ENCODE results near the gene NAALADL2. TPM values are rescaled to one million over a fixed set of nuclear protein-coding genes. Genes with fewer than 3 reads are reported as not detected.
A peak's percentile ranks its signal among the peaks of the same experiment; 100 is the strongest.
"Not testable (repeated sequence)": the region's sequence is repeated elsewhere in the genome, so short reads cannot be mapped to it uniquely, and the experiment has no call there.

The NAALADL2 gene
- total and polyA plus RNA-seq, 2 of the 4 experiments (the other 2 are of a cell fraction): 3.8 to 19.2 TPM

DNA sequence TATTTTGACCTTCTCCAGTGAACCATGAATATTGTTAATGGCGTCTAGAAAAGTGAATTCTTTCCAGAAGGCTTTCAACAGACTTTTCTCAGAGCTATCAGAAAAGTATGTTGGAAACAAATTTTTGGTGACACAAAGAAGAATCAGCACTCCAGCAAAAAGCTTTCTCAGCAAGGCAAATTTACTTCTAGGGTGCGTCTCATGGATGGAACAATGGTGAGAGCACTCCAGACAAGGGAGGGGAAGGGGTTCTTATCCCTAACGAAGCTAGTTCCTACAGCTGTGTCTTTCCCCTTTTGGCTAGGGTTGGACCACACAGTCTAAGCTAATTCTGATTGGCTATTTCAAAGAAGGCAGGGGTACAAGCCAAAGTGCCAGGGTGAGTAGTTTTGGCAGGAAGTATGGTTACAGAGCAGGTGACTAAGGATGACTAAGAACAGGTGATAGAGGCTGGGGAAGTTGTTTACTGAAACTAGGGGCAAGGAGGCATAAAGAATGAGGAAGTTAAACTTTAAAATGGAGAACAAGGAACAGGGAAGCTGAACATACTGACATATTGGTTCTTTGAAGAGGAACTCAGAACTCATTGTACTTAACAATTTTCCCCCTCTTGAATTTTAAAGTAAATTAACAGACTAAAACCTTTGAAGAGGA, 959.8 kb downstream of the NAALADL2 start:
- H3K4me3 ChIP-seq (ENCODE audit: insufficient read depth, low read depth, low read length): no peak overlapping the region
- no peak overlapping the region for H3K9ac ChIP-seq (ENCODE audit: low read depth, low read length)
- ChIA-PET CTCF (no interaction called here), POLR2A (ENCODE audit: unreplicated experiment) (no interaction called here)
- dilution Hi-C loops (cut with HindIII; ENCODE audit: low sequenced_read_pairs, unreplicated experiment) (no loop called here), in situ Hi-C loops (cut with MboI; ENCODE audit: low sequenced_read_pairs) (no loop called here), intact Hi-C loops (cut with micrococcal nuclease) (no loop called here)
- no peak overlapping the region for H2BK20ac ChIP-seq (ENCODE audit: low read depth, low read length)
- H3K9me1 ChIP-seq (ENCODE audit: insufficient read depth, low read length): no peaks in the 10 kb centered on the region
- H3K79me1 ChIP-seq (ENCODE audit: low read depth in 1 of 2, low read length in 2 of 2): no peaks in the 10 kb centered on the region
- no TSS peak for BruUV-seq (replicated peaks)
- H3K18ac ChIP-seq (ENCODE audit: low read depth, low read length): no peak overlapping the region
- H2AK5ac ChIP-seq (ENCODE audit: low read depth, low read length): no peak overlapping the region
- no peaks in the 10 kb centered on the region for H3K36me3 ChIP-seq (ENCODE audit: control insufficient read depth, insufficient read depth, low read length)
- no peak overlapping the region for H3K4ac ChIP-seq (ENCODE audit: low read depth, low read length)
- H3K23ac ChIP-seq (ENCODE audit: low read depth, low read length): no peak overlapping the region
- no peak overlapping the region for H2BK5ac ChIP-seq (ENCODE audit: low read depth, low read length, poor library complexity, severe bottlenecking)
- H2BK15ac ChIP-seq (ENCODE audit: low read depth, low read length): no peak overlapping the region
- no peak overlapping the region for H2BK120ac ChIP-seq (ENCODE audit: low read depth, low read length)
- H2AFZ ChIP-seq (replicated peaks; ENCODE audit: low read length, poor library complexity): no peak overlapping the region
- H3K4me1 ChIP-seq (ENCODE audit: control insufficient read depth, insufficient read depth, low read length): no peaks in the 10 kb centered on the region
- H3K27ac ChIP-seq (ENCODE audit: insufficient read depth, low read length): no peak overlapping the region
- no peak overlapping the region for H3K4me2 ChIP-seq (ENCODE audit: low read depth, low read length)
- no CpG with 5 or more reads among the region's 3 CpGs for WGBS, 2 experiments (ENCODE audit: extremely low coverage in 2 of 2, insufficient read length in 1 of 2)
- DNase-seq: no peak
- H2AK9ac ChIP-seq (replicated peaks; ENCODE audit: low read depth, low read length, poor library complexity): no peak overlapping the region
- no peak for TF ChIP-seq MXI1 (IDR thresholded peaks at IDR 0.05; ENCODE audit: borderline replicate concordance, low read depth, low read length)
- TF ChIP-seq, protein P1, sequence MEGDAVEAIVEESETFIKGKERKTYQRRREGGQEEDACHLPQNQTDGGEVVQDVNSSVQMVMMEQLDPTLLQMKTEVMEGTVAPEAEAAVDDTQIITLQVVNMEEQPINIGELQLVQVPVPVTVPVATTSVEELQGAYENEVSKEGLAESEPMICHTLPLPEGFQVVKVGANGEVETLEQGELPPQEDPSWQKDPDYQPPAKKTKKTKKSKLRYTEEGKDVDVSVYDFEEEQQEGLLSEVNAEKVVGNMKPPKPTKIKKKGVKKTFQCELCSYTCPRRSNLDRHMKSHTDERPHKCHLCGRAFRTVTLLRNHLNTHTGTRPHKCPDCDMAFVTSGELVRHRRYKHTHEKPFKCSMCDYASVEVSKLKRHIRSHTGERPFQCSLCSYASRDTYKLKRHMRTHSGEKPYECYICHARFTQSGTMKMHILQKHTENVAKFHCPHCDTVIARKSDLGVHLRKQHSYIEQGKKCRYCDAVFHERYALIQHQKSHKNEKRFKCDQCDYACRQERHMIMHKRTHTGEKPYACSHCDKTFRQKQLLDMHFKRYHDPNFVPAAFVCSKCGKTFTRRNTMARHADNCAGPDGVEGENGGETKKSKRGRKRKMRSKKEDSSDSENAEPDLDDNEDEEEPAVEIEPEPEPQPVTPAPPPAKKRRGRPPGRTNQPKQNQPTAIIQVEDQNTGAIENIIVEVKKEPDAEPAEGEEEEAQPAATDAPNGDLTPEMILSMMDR (conservative IDR thresholded peaks at IDR 0.05; ENCODE audit: low read depth, low read length): no peak
- no peak for ATAC-seq (ENCODE audit: low read depth)
- H4K5ac ChIP-seq (ENCODE audit: low read depth, low read length): no peak overlapping the region
- H3K14ac ChIP-seq (replicated peaks; ENCODE audit: low read depth, low read length): no peak overlapping the region
- no peaks in the 10 kb centered on the region for H4K20me1 ChIP-seq (ENCODE audit: insufficient read depth, low read length)
- H3K27me3 ChIP-seq (ENCODE audit: control insufficient read depth, insufficient read depth, low read length): no peaks in the 10 kb centered on the region
- H3K56ac ChIP-seq (ENCODE audit: extremely low read depth, insufficient read depth, low read length): no peak overlapping the region
- H3K9me3 ChIP-seq (ENCODE audit: control insufficient read depth, insufficient read depth, low read length): peaks cover 13% of the 10 kb centered on the region
- no peak overlapping the region for H4K8ac ChIP-seq (ENCODE audit: low read depth in 2 of 2, low read length in 2 of 2)
- no peak overlapping the region for H4K91ac ChIP-seq (ENCODE audit: insufficient read depth, low read depth, low read length)

DNA sequence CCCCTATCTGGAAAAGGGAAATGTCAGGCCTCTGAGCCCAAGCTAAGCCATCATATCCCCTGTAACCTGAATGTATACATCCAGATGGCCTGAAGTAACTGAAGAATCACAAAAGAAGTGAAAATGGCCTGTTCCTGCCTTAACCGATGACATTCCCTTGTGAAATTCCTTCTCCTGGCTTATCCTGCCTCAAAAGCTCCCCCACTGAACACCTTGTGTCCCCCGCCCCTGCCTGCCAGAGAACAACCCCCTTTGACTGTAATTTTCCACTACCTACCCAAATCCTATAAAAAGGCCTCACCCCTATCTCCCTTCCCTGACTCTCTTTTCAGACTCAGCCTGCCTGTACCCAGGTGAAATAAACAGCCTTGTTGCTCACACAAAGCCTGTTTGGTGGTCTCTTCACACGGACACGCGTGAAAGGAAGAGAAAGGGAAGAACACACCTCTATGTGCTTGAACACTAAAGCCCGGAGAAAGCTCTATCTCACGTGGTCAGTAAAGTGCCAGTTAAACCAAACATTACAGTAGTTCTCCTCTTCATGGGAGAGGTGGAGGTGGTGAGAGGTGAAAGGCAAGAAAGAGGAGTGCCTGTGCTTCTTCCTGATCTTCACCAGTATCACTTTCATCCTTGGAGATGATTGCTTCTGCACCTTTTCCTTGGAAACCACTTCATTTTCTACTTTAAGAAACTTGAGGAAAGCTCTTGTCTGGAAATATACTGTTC, 963.8 kb downstream of the NAALADL2 start:
- DNase-seq; H3K9me3 ChIP-seq (ENCODE audit: control insufficient read depth, insufficient read depth, low read length); H3K27me3 ChIP-seq (ENCODE audit: control insufficient read depth, insufficient read depth, low read length); BruUV-seq (replicated peaks); H3K27ac ChIP-seq (ENCODE audit: insufficient read depth, low read length); ATAC-seq (ENCODE audit: low read depth); H3K4ac ChIP-seq (ENCODE audit: low read depth, low read length); H4K91ac ChIP-seq (ENCODE audit: insufficient read depth, low read depth, low read length); H3K36me3 ChIP-seq (ENCODE audit: control insufficient read depth, insufficient read depth, low read length); H2BK120ac ChIP-seq (ENCODE audit: low read depth, low read length); in situ Hi-C loops (cut with MboI; ENCODE audit: low sequenced_read_pairs); H2AFZ ChIP-seq (replicated peaks; ENCODE audit: low read length, poor library complexity); dilution Hi-C loops (cut with HindIII; ENCODE audit: low sequenced_read_pairs, unreplicated experiment); H2BK20ac ChIP-seq (ENCODE audit: low read depth, low read length); H2AK9ac ChIP-seq (replicated peaks; ENCODE audit: low read depth, low read length, poor library complexity); H3K56ac ChIP-seq (ENCODE audit: extremely low read depth, insufficient read depth, low read length); H3K9ac ChIP-seq (ENCODE audit: low read depth, low read length); H4K5ac ChIP-seq (ENCODE audit: low read depth, low read length); intact Hi-C loops (cut with micrococcal nuclease); H3K4me3 ChIP-seq (ENCODE audit: insufficient read depth, low read depth, low read length); H3K9me1 ChIP-seq (ENCODE audit: insufficient read depth, low read length); H3K79me1 ChIP-seq (ENCODE audit: low read depth in 1 of 2, low read length in 2 of 2); H2AK5ac ChIP-seq (ENCODE audit: low read depth, low read length); H2BK15ac ChIP-seq (ENCODE audit: low read depth, low read length); H3K4me2 ChIP-seq (ENCODE audit: low read depth, low read length); CTCF ChIA-PET; H3K4me1 ChIP-seq (ENCODE audit: control insufficient read depth, insufficient read depth, low read length); H4K8ac ChIP-seq (ENCODE audit: low read depth in 2 of 2, low read length in 2 of 2); H3K14ac ChIP-seq (replicated peaks; ENCODE audit: low read depth, low read length); H2BK5ac ChIP-seq (ENCODE audit: low read depth, low read length, poor library complexity, severe bottlenecking); H4K20me1 ChIP-seq (ENCODE audit: insufficient read depth, low read length); H3K23ac ChIP-seq (ENCODE audit: low read depth, low read length): not testable (repeated sequence)
- POLR2A ChIA-PET (ENCODE audit: unreplicated experiment): interaction anchor here (0.6 kb wide), 1 partner anchor 1003 kb away, joined by 3 read pairs; no protein-coding TSS in a partner anchor
- WGBS, 2 experiments (ENCODE audit: extremely low coverage in 2 of 2, insufficient read length in 1 of 2): 0% methylated on average over 1 of the region's 7 CpGs; no CpG with 5 or more reads in 1 of the 2 experiments
- peak overlapping the region; percentile 2; the same call in 1 of the 2 replicates for H3K18ac ChIP-seq (ENCODE audit: low read depth, low read length)

Measured in IMR-90 (cell line).